Thoracic aorta (tissue), 2 donors: Measurements from ENCODE around the gene RNF217. TPM values are rescaled to one million over a fixed set of nuclear protein-coding genes. Genes with fewer than 3 reads are reported as not detected.
A peak's percentile ranks its signal among the peaks of the same experiment; 100 is the strongest.

Source experiments
- ATAC-seq: fragments of 150-250 bp; one replicate; pipeline ENCODE4 v1.8.0; 2017; ENCODE audit warnings: low read depth; ENCODE audit not compliant: insufficient number of reproducible peaks, low FRiP score
- DNase-seq: peaks from one replicate; pipeline ENCODE4 v3.0.0-alpha.2; 2020; ENCODE audit warnings: low spot score
- H3K27ac ChIP-seq, 2 donors: fragments of 200-600 bp; sonication (generic); 1 replicate in 1 of 2; 2 replicates in 1 of 2; pipeline ENCODE4 v1.5.1; 2016; ENCODE audit warnings: mild to moderate bottlenecking in 2 of 2, moderate library complexity in 2 of 2
- H3K27me3 ChIP-seq: fragments of 200-600 bp; sonication (generic); replicated peaks from 2 replicates; pipeline ENCODE4 v1.6.0; 2016; ENCODE audit warnings: mild to moderate bottlenecking; ENCODE audit not compliant: insufficient read depth
- H3K36me3 ChIP-seq: fragments of 200-600 bp; sonication (generic); one replicate; pipeline ENCODE4 v1.5.1; 2016
- H3K4me1 ChIP-seq, 2 donors: fragments of 200-600 bp; sonication (generic); 1 replicate in 1 of 2; 2 replicates in 1 of 2; pipeline versions ENCODE4 v1.5.1 to v1.6.0; 2016; ENCODE audit warnings: low read depth in 2 of 2, mild to moderate bottlenecking in 1 of 2; ENCODE audit not compliant: control insufficient read depth in 1 of 2
- H3K4me3 ChIP-seq: fragments of 200-600 bp; sonication (generic); 2 replicates; pipeline ENCODE4 v1.5.1; 2016; ENCODE audit warnings: mild to moderate bottlenecking
- H3K9me3 ChIP-seq: fragments of 200-600 bp; sonication (generic); 2 replicates; pipeline ENCODE4 v1.5.1; 2016
- CTCF ChIP-seq: fragments of 200-600 bp; sonication (generic); IDR thresholded peaks from one replicate; pipeline ENCODE4 v1.5.1; 2019; ENCODE audit warnings: antibody characterized with exemption
- total RNA-seq, 2 donors: library from RNA; depleted of rRNA; stranded (reverse); fragments of >200 nt; gene quantifications; one replicate each; pipeline versions ENCODE4 v1.1.0 to v1.2.3, GENCODE V29; 2016

Gene RNF217
- total RNA-seq, 2 donors from 2014 or later = 36.3 to 44.2 TPM

GRCh38 chr6:124983383-124984083 is 21.3 kb downstream of the RNF217 start:
- no peak for TF ChIP-seq CTCF
- Histone ChIP-seq H3K36me3 (peaks cover 5% of the 10 kb centered on the region), H3K9me3 (no peaks in the 10 kb centered on the region), H3K4me1 (peaks cover 30 to 42% of the 10 kb centered on the region in 2 donors), H3K27me3 (no peaks in the 10 kb centered on the region), H3K4me3 (no peak overlapping the region), H3K27ac (peak overlapping the region in 1 of 2 donors; percentile 18)
- DNase-seq (no peak), ATAC-seq (no peak)

- Histone ChIP-seq H3K27ac (no peak overlapping the region), H3K36me3 (no peaks in the 10 kb centered on the region), H3K4me1 (peaks cover 26 to 39% of the 10 kb centered on the region in 2 donors), H3K4me3 (no peak overlapping the region), H3K27me3 (no peaks in the 10 kb centered on the region), H3K9me3 (no peaks in the 10 kb centered on the region)
- no peak for TF ChIP-seq CTCF
- ATAC-seq = no peak
- no peak for DNase-seq
These were observed 22.6 kb downstream of the RNF217 start for GRCh38 chr6:124984668-124985338.

- H3K36me3 ChIP-seq = no peaks in the 10 kb centered on the region
- no peak for TF ChIP-seq CTCF
- ATAC-seq (no peak), DNase-seq (no peak)
- H3K9me3 ChIP-seq = no peaks in the 10 kb centered on the region
- no peaks in the 10 kb centered on the region for H3K27me3 ChIP-seq
- H3K4me1 ChIP-seq = peaks cover 26 to 38% of the 10 kb centered on the region in 2 donors
- no peak overlapping the region for H3K27ac ChIP-seq
- H3K4me3 ChIP-seq = no peak overlapping the region
These were observed 23.9 kb downstream of the RNF217 start for GRCh38 chr6:124986164-124986563.

GRCh38 chr6:124987291-124987690 is 25.1 kb downstream of the RNF217 start:
- H3K4me1 ChIP-seq = peaks cover 26 to 49% of the 10 kb centered on the region in 2 donors
- no peak overlapping the region for H3K4me3 ChIP-seq
- no peak overlapping the region for H3K27ac ChIP-seq
- ATAC-seq (no peak), DNase-seq (no peak)
- no peaks in the 10 kb centered on the region for H3K27me3 ChIP-seq
- no peak for TF ChIP-seq CTCF
- no peaks in the 10 kb centered on the region for H3K9me3 ChIP-seq
- H3K36me3 ChIP-seq = no peaks in the 10 kb centered on the region

- no peak overlapping the region for H3K27ac ChIP-seq
- no peaks in the 10 kb centered on the region for H3K27me3 ChIP-seq
- H3K9me3 ChIP-seq = no peaks in the 10 kb centered on the region
- H3K4me1 ChIP-seq = peaks cover 26 to 51% of the 10 kb centered on the region in 2 donors
- no peak for ATAC-seq
- no peak for DNase-seq
- no peak overlapping the region for H3K4me3 ChIP-seq
- TF ChIP-seq CTCF = no peak
- H3K36me3 ChIP-seq = no peaks in the 10 kb centered on the region
These were observed 25.9 kb downstream of the RNF217 start for GRCh38 chr6:124987999-124988591.
